CD14-positive monocyte (primary cell): ENCODE measurements around the gene RASEF. TPM values are rescaled to one million over a fixed set of nuclear protein-coding genes. Genes with fewer than 3 reads are reported as not detected.

Experiments
- DNase-seq, 3 donors: peaks; one replicate each; pipeline ENCODE4 v3.0.0-alpha.2; 2011 to 2022
- H2AFZ ChIP-seq: 2 replicates; pipeline ENCODE4 v1.6.0; 2012; ENCODE audit warnings: mild to moderate bottlenecking, low read depth, low read length, inconsistent platforms; ENCODE audit not compliant: insufficient read depth, poor library complexity, severe bottlenecking
- H3K27ac ChIP-seq, 2 donors: 1 replicate in 1 of 2; 2 replicates in 1 of 2; pipeline ENCODE4 v1.5.1; 2012 to 2013; ENCODE audit warnings: low read length in 2 of 2, control low read depth in 1 of 2, inconsistent platforms in 1 of 2, low read depth in 1 of 2, mild to moderate bottlenecking in 1 of 2
- H3K27me3 ChIP-seq, 2 donors: one replicate each; pipeline versions ENCODE4 v1.6.0 to v1.6.1; 2011 to 2013; ENCODE audit warnings: low read length in 2 of 2; ENCODE audit not compliant: control insufficient read depth in 2 of 2, insufficient read depth in 2 of 2
- H3K36me3 ChIP-seq, 2 donors: replicated peaks in 1 of 2; 1 replicate in 1 of 2; 2 replicates in 1 of 2; pipeline versions ENCODE4 v1.5.1 to v1.6.1; 2012 to 2013; ENCODE audit warnings: low read length in 2 of 2, control low read depth in 1 of 2, inconsistent platforms in 1 of 2, mild to moderate bottlenecking in 1 of 2; ENCODE audit not compliant: insufficient read depth in 2 of 2, control insufficient read depth in 1 of 2
- H3K4me1 ChIP-seq, 2 donors: 1 replicate in 1 of 2; 2 replicates in 1 of 2; pipeline versions ENCODE4 v1.5.1 to v1.6.1; 2012 to 2013; ENCODE audit warnings: low read length in 2 of 2, control low read depth in 1 of 2, inconsistent platforms in 1 of 2, mild to moderate bottlenecking in 1 of 2, moderate library complexity in 1 of 2; ENCODE audit not compliant: insufficient read depth in 2 of 2, control insufficient read depth in 1 of 2
- H3K4me2 ChIP-seq: replicated peaks from 2 replicates; pipeline ENCODE3; 2012; ENCODE audit warnings: low read length, moderate library complexity, mild to moderate bottlenecking; ENCODE audit not compliant: poor library complexity, severe bottlenecking; ENCODE audit errors: extremely low read depth
- H3K4me3 ChIP-seq, 3 experiments: fragments of 200-600 bp in 1 of 3; sonication (generic) in 1 of 3; replicated peaks in 1 of 3; 1 replicate in 2 of 3; 2 replicates in 1 of 3; pipeline ENCODE4 v1.5.1; 2011 to 2013; ENCODE audit warnings: low read length in 3 of 3, mild to moderate bottlenecking in 3 of 3, control low read depth in 2 of 3, low read depth in 2 of 3, inconsistent platforms in 1 of 3, moderate library complexity in 1 of 3
- H3K79me2 ChIP-seq: 2 replicates; pipeline ENCODE4 v1.6.0; 2012; ENCODE audit warnings: mild to moderate bottlenecking, control low read depth, inconsistent platforms, low read length, moderate library complexity; ENCODE audit not compliant: insufficient read depth
- H3K9ac ChIP-seq: 2 replicates; pipeline ENCODE4 v1.6.0; 2017; ENCODE audit warnings: low read length, mild to moderate bottlenecking; ENCODE audit not compliant: insufficient read depth, poor library complexity, severe bottlenecking
- H3K9me3 ChIP-seq, 2 donors: replicated peaks in 1 of 2; 1 replicate in 1 of 2; 2 replicates in 1 of 2; pipeline versions ENCODE4 v1.5.1 to v1.6.1; 2012 to 2013; ENCODE audit warnings: low read length in 2 of 2, control low read depth in 1 of 2; ENCODE audit not compliant: control insufficient read depth in 1 of 2, insufficient read depth in 1 of 2
- H4K20me1 ChIP-seq: 2 replicates; pipeline ENCODE4 v1.6.0; 2012; ENCODE audit warnings: mild to moderate bottlenecking, low read length, control low read depth, moderate library complexity; ENCODE audit not compliant: insufficient read depth
- H3K27ac Mint-ChIP-seq, 7 donors: one replicate each; pipeline ENCODE4 v1.8.0; 2020; ENCODE audit warnings: mild to moderate bottlenecking in 7 of 7, mixed read lengths in 7 of 7, moderate library complexity in 6 of 7, inconsistent platforms in 2 of 7
- H3K27me3 Mint-ChIP-seq, 3 donors: one replicate each; pipeline ENCODE4 v1.8.0; 2021 to 2022; ENCODE audit warnings: low read depth in 3 of 3, mild to moderate bottlenecking in 3 of 3, mixed read lengths in 3 of 3, moderate library complexity in 3 of 3, inconsistent platforms in 1 of 3
- H3K36me3 Mint-ChIP-seq, 2 donors: one replicate each; pipeline ENCODE4 v1.8.0; 2020; ENCODE audit warnings: mixed read lengths in 2 of 2, inconsistent platforms in 1 of 2, mild to moderate bottlenecking in 1 of 2
- H3K4me1 Mint-ChIP-seq: one replicate; pipeline ENCODE4 v1.8.0; 2020; ENCODE audit warnings: mild to moderate bottlenecking, mixed read lengths
- H3K4me3 Mint-ChIP-seq, 2 donors: one replicate each; pipeline ENCODE4 v1.8.0; 2020; ENCODE audit warnings: mild to moderate bottlenecking in 2 of 2, mixed read lengths in 2 of 2, moderate library complexity in 1 of 2
- H3K9me3 Mint-ChIP-seq, 7 donors: one replicate each; pipeline ENCODE4 v1.8.0; 2020 to 2022; ENCODE audit warnings: mixed read lengths in 7 of 7, mild to moderate bottlenecking in 6 of 7, moderate library complexity in 6 of 7, inconsistent platforms in 2 of 7
- WGBS: methylation state at CpG from one replicate; pipeline ENCODE4 v1.1.5; 2013; ENCODE audit warnings: missing lambda C conversion rate; ENCODE audit not compliant: insufficient coverage; 5-methylcytosine and 5-hydroxymethylcytosine counted together
- intact Hi-C, 2 donors: fragments of 100-400 bp; cut with micrococcal nuclease; formaldehyde crosslinking; loops; one replicate each; pipeline versions ENCODE4 v1.15.0 to v1.15.1; 2023
- polyA plus RNA-seq, 3 donors: library from polyadenylated mRNA; depleted of rRNA in 1 of 3; unstranded in 2 of 3; stranded (reverse) in 1 of 3; fragments of 300-500 nt in 2 of 3; fragments of >200 nt in 1 of 3; fragmentation: Illumina TruSeq in 2 of 3; gene quantifications; 1 replicate in 2 of 3; 2 replicates in 1 of 3; pipeline ENCODE4 v1.2.3, GENCODE V29; 2012 to 2021
- TF ChIP-seq, protein P1 (sequence below): fragments of 200-600 bp; IDR thresholded peaks from one replicate; pipeline ENCODE4 v1.8.0; 2022; ENCODE audit warnings: antibody characterized with exemption, mild to moderate bottlenecking

RASEF gene
- polyA plus RNA-seq, 3 donors = not detected

DNA sequence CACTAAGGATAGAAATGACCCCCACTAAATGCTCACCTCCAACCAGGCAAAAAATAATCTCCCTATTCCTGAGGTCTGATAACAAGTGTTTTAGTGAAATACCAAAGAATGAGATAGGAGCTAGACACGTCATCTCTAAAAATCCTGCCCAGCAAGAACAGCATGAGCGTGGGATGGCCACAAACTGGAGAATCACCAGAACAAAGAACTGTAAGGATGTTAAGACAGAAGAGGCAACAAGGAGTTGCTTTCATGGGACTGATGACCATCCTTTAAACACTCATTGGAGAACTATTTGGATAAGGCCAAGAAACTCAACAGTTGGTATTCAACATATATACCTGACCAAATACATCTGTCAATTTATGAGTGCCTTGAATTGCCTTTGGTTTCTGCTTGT, 113.7 kb downstream of the RASEF start:
- TF ChIP-seq, protein P1, sequence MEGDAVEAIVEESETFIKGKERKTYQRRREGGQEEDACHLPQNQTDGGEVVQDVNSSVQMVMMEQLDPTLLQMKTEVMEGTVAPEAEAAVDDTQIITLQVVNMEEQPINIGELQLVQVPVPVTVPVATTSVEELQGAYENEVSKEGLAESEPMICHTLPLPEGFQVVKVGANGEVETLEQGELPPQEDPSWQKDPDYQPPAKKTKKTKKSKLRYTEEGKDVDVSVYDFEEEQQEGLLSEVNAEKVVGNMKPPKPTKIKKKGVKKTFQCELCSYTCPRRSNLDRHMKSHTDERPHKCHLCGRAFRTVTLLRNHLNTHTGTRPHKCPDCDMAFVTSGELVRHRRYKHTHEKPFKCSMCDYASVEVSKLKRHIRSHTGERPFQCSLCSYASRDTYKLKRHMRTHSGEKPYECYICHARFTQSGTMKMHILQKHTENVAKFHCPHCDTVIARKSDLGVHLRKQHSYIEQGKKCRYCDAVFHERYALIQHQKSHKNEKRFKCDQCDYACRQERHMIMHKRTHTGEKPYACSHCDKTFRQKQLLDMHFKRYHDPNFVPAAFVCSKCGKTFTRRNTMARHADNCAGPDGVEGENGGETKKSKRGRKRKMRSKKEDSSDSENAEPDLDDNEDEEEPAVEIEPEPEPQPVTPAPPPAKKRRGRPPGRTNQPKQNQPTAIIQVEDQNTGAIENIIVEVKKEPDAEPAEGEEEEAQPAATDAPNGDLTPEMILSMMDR = no peak
- Histone ChIP-seq H4K20me1 (no peaks in the 10 kb centered on the region), H3K9ac (no peak overlapping the region), H3K9me3 (no peaks in the 10 kb centered on the region), H2AFZ (no peak overlapping the region), H3K36me3 (no peaks in the 10 kb centered on the region), H3K4me3 (no peak overlapping the region), H3K4me1 (no peaks in the 10 kb centered on the region), H3K79me2 (no peaks in the 10 kb centered on the region), H3K27me3 (no peaks in the 10 kb centered on the region), H3K27ac (no peak overlapping the region), H3K4me2 (no peak overlapping the region)
- Mint-ChIP-seq H3K4me3 (no peak overlapping the region), H3K4me1 (no peaks in the 10 kb centered on the region), H3K27me3 (peaks cover 0 to 1% (median 0%) of the 10 kb centered on the region in 3 donors), H3K9me3 (peaks cover 0 to 2% (median 0%) of the 10 kb centered on the region in 7 donors), H3K36me3 (no peaks in the 10 kb centered on the region), H3K27ac (no peak overlapping the region)
- intact Hi-C loops = no loop called here
- no CpG with 5 or more reads among the region's 2 CpGs for WGBS
- no peak for DNase-seq

DNA sequence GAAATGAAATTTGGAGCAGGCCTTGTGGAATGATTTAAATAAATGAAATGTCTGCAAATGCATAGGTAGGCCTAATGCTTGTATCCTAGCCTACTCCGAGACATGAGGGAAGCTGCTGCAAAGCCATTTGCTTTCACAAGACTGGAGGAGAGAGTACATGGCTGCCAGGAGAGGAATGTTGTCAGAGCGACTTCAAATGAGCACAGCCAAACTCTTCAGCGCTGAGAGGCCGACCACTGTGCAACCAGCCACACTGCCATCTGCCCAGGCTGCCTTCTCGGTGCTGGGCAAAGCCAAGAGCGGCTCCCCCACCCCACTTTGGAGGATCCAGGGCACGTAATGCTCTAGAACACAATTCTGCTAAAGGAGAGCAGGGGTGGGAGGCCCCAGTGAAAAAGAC, 122.6 kb downstream of the RASEF start:
- no peak for DNase-seq
- H4K20me1 ChIP-seq = no peaks in the 10 kb centered on the region
- Mint-ChIP-seq H3K36me3 (no peaks in the 10 kb centered on the region), H3K9me3 (peaks cover 0 to 3% (median 0%) of the 10 kb centered on the region in 7 donors), H3K4me3 (no peak overlapping the region), H3K4me1 (no peaks in the 10 kb centered on the region), H3K27me3 (peaks cover 0 to 1% (median 0%) of the 10 kb centered on the region in 3 donors), H3K27ac (no peak overlapping the region)
- no peak overlapping the region for H3K9ac ChIP-seq
- H3K4me2 ChIP-seq = no peak overlapping the region
- no peaks in the 10 kb centered on the region for H3K36me3 ChIP-seq
- H2AFZ ChIP-seq = no peak overlapping the region
- no peaks in the 10 kb centered on the region for H3K4me1 ChIP-seq
- no peak overlapping the region for H3K4me3 ChIP-seq
- H3K27me3 ChIP-seq = no peaks in the 10 kb centered on the region
- WGBS = 83% methylated on average over 2 of the region's 7 CpGs
- no peaks in the 10 kb centered on the region for H3K9me3 ChIP-seq
- no peak overlapping the region for H3K27ac ChIP-seq
- H3K79me2 ChIP-seq = no peaks in the 10 kb centered on the region
- intact Hi-C loops = no loop called here
- TF ChIP-seq, protein P1 = no peak
